ENCODE measurements around the gene EPS8L1. TPM values are rescaled to one million over a fixed set of nuclear protein-coding genes. Genes with fewer than 3 reads are reported as not detected.

The EPS8L1 gene
- total and polyA plus RNA-seq, 2 of the 4 experiments (the other 2 are of a cell fraction): 0.90 to 2.9 TPM

- no peak overlapping the region for H2AFZ ChIP-seq (replicated peaks; ENCODE audit: low read length, poor library complexity)
- intact Hi-C loops (cut with micrococcal nuclease) (no loop called here), dilution Hi-C loops (cut with HindIII; ENCODE audit: low sequenced_read_pairs, unreplicated experiment) (no loop called here), in situ Hi-C loops (cut with MboI; ENCODE audit: low sequenced_read_pairs) (no loop called here)
- peaks cover 3% of the 10 kb centered on the region for H4K20me1 ChIP-seq (ENCODE audit: insufficient read depth, low read length)
- no peak overlapping the region for H2AK9ac ChIP-seq (replicated peaks; ENCODE audit: low read depth, low read length, poor library complexity)
- POLR2A ChIA-PET (ENCODE audit: unreplicated experiment): no interaction called here
- no peaks in the 10 kb centered on the region for H3K9me1 ChIP-seq (ENCODE audit: insufficient read depth, low read length)
- H2BK5ac ChIP-seq (ENCODE audit: low read depth, low read length, poor library complexity, severe bottlenecking): no peak overlapping the region
- H2AK5ac ChIP-seq (ENCODE audit: low read depth, low read length): no peak overlapping the region
- no peak overlapping the region for H3K27ac ChIP-seq (ENCODE audit: insufficient read depth, low read length)
- peaks cover 32% of the 10 kb centered on the region for H3K36me3 ChIP-seq (ENCODE audit: control insufficient read depth, insufficient read depth, low read length)
- no peaks in the 10 kb centered on the region for H3K9me3 ChIP-seq (ENCODE audit: control insufficient read depth, insufficient read depth, low read length)
- TF ChIP-seq USF2 (IDR thresholded peaks at IDR 0.05; ENCODE audit: low read depth, low read length) (no peak), MAZ (IDR thresholded peaks at IDR 0.05; ENCODE audit: borderline replicate concordance, low read depth, low read length) (no peak), POLR2A (IDR thresholded peaks at IDR 0.05; ENCODE audit: low read depth, low read length) (no peak), MXI1 (IDR thresholded peaks at IDR 0.05; ENCODE audit: borderline replicate concordance, low read depth, low read length) (no peak), CHD1 (IDR thresholded peaks at IDR 0.05; ENCODE audit: low read depth, low read length) (no peak), BHLHE40 (IDR thresholded peaks at IDR 0.05; ENCODE audit: low read depth, low read length) (no peak), CEBPB (IDR thresholded peaks at IDR 0.05; ENCODE audit: low read depth, low read length) (no peak), ELK1 (IDR thresholded peaks at IDR 0.05; ENCODE audit: borderline replicate concordance, low read depth, low read length) (no peak), SMC3 (IDR thresholded peaks at IDR 0.05; ENCODE audit: low read depth, low read length) (no peak), RAD21 (IDR thresholded peaks at IDR 0.05; ENCODE audit: low read length) (no peak), FOS (IDR thresholded peaks at IDR 0.05; ENCODE audit: low read depth, low read length) (no peak), RCOR1 (IDR thresholded peaks at IDR 0.05; ENCODE audit: insufficient replicate concordance, low read length) (no peak), MAFK (IDR thresholded peaks at IDR 0.05; ENCODE audit: low read depth, low read length) (no peak), NFE2L2 (IDR thresholded peaks at IDR 0.05; ENCODE audit: low read depth, low read length) (no peak), RFX5 (IDR thresholded peaks at IDR 0.05; ENCODE audit: low read depth, low read length) (no peak)
- TF ChIP-seq, protein P1, sequence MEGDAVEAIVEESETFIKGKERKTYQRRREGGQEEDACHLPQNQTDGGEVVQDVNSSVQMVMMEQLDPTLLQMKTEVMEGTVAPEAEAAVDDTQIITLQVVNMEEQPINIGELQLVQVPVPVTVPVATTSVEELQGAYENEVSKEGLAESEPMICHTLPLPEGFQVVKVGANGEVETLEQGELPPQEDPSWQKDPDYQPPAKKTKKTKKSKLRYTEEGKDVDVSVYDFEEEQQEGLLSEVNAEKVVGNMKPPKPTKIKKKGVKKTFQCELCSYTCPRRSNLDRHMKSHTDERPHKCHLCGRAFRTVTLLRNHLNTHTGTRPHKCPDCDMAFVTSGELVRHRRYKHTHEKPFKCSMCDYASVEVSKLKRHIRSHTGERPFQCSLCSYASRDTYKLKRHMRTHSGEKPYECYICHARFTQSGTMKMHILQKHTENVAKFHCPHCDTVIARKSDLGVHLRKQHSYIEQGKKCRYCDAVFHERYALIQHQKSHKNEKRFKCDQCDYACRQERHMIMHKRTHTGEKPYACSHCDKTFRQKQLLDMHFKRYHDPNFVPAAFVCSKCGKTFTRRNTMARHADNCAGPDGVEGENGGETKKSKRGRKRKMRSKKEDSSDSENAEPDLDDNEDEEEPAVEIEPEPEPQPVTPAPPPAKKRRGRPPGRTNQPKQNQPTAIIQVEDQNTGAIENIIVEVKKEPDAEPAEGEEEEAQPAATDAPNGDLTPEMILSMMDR (conservative IDR thresholded peaks at IDR 0.05; ENCODE audit: low read depth, low read length): no peak
- H2BK120ac ChIP-seq (ENCODE audit: low read depth, low read length): no peak overlapping the region
- H3K9ac ChIP-seq (ENCODE audit: low read depth, low read length): no peak overlapping the region
- H3K27me3 ChIP-seq (ENCODE audit: control insufficient read depth, insufficient read depth, low read length): no peaks in the 10 kb centered on the region
- H3K23ac ChIP-seq (ENCODE audit: low read depth, low read length): no peak overlapping the region
- H3K56ac ChIP-seq (ENCODE audit: extremely low read depth, insufficient read depth, low read length): no peak overlapping the region
- no peak overlapping the region for H3K18ac ChIP-seq (ENCODE audit: low read depth, low read length)
- H4K91ac ChIP-seq (ENCODE audit: insufficient read depth, low read depth, low read length): no peak overlapping the region
- no TSS peak for BruUV-seq (replicated peaks)
- H3K79me1 ChIP-seq (ENCODE audit: low read depth in 1 of 2, low read length in 2 of 2): peaks cover 0 to 17% of the 10 kb centered on the region in 2 experiments; a peak in 3 of 4 replicates
- no peaks in the 10 kb centered on the region for H3K4me1 ChIP-seq (ENCODE audit: control insufficient read depth, insufficient read depth, low read length)
- no peak overlapping the region for H3K14ac ChIP-seq (replicated peaks; ENCODE audit: low read depth, low read length)
- DNase-seq (no peak), ATAC-seq (ENCODE audit: low read depth) (no peak)
- CTCF ChIA-PET: no interaction called here
- H3K4me3 ChIP-seq (ENCODE audit: insufficient read depth, low read depth, low read length): no peak overlapping the region
- no peak overlapping the region for H3K4me2 ChIP-seq (ENCODE audit: low read depth, low read length)
- H4K8ac ChIP-seq (ENCODE audit: low read depth in 2 of 2, low read length in 2 of 2): no peak overlapping the region
- no peak overlapping the region for H4K5ac ChIP-seq (ENCODE audit: low read depth, low read length)
- H2BK20ac ChIP-seq (ENCODE audit: low read depth, low read length): no peak overlapping the region
- H2BK15ac ChIP-seq (ENCODE audit: low read depth, low read length): no peak overlapping the region
- WGBS, 2 experiments (ENCODE audit: extremely low coverage in 2 of 2, insufficient read length in 1 of 2): no CpG with 5 or more reads among the region's 23 CpGs
- no peak overlapping the region for H3K4ac ChIP-seq (ENCODE audit: low read depth, low read length)
Observed at GRCh38 chr19:55096061-55096701, 20.5 kb downstream of the EPS8L1 start.
